HepG2 (cell line): ENCODE data around the gene TACC3. TPM values are rescaled to one million over a fixed set of nuclear protein-coding genes. Genes with fewer than 3 reads are reported as not detected.

Experiments used
- ATAC-seq: fragments of 200-7000 bp; cut with Tn5 transposase; 3 replicates; pipeline ENCODE4 v1.9.1; 2020; ENCODE audit warnings: mild to moderate bottlenecking, moderate library complexity
- BruUV-seq: library from RNA; stranded (reverse); fragments of 400-500 nt; replicated peaks from 2 replicates; lab custom pipeline; 2021; lab: Mats Ljungman, UMichigan
- CTCF ChIA-PET: fragments of 300-600 bp; formaldehyde crosslinking; extraction: SDS; loops from one replicate; lab custom pipeline; 2021; ENCODE audit warnings: low total read pairs, inconsistent platforms, low intra/inter-chr PET ratio; lab: Yijun Ruan, JAX
- POLR2A ChIA-PET: fragments of 350-600 bp; sonication (Branson Sonifier 250); formaldehyde crosslinking; loops from one replicate; lab custom pipeline; 2020; ENCODE audit warnings: antibody characterized with exemption, inconsistent platforms; lab: Yijun Ruan, JAX
- DNase-seq: peaks from one replicate; pipeline ENCODE4 v3.0.0-alpha.2; 2015; ENCODE audit warnings: low spot score
- FAIRE-seq: peaks from 3 replicates; lab custom pipeline; 2011; peaks lifted over from hg19 to GRCh38; lab: Jason Lieb, UNC
- H2AFZ ChIP-seq: one replicate; pipeline ENCODE4 v1.6.1; 2011; ENCODE audit warnings: low read length, inconsistent platforms
- H3K27ac ChIP-seq: fragments of 300-600 bp; 3 replicates; pipeline ENCODE4 v1.8.0; 2011; ENCODE audit warnings: mixed run types, mild to moderate bottlenecking, mixed read lengths, low read length, inconsistent platforms; ENCODE audit not compliant: insufficient read depth; ENCODE audit errors: extremely low read length
- H3K27me3 ChIP-seq, 2 experiments: fragments of 200-600 bp in 1 of 2; 2 replicates in 1 of 2; 3 replicates in 1 of 2; pipeline versions ENCODE4 v1.6.0 to v1.8.0; 2011; ENCODE audit warnings: low read length in 2 of 2, mild to moderate bottlenecking in 2 of 2, moderate library complexity in 2 of 2, inconsistent platforms in 1 of 2; ENCODE audit not compliant: insufficient read depth in 2 of 2, control insufficient read depth in 1 of 2
- H3K36me3 ChIP-seq, 2 experiments: fragments of 200-600 bp in 1 of 2; replicated peaks in 1 of 2; 2 replicates in 1 of 2; 3 replicates in 1 of 2; pipeline versions ENCODE4 v1.5.1 to v1.8.0; 2011; ENCODE audit warnings: low read length in 2 of 2, inconsistent platforms in 1 of 2; ENCODE audit not compliant: insufficient read depth in 2 of 2, control insufficient read depth in 1 of 2
- H3K4me1 ChIP-seq: 2 replicates; pipeline ENCODE4 v1.5.1; 2012; ENCODE audit warnings: low read length, inconsistent platforms; ENCODE audit not compliant: insufficient read depth
- H3K4me2 ChIP-seq: 2 replicates; pipeline ENCODE4 v1.6.0; 2011; ENCODE audit warnings: low read depth, low read length, inconsistent platforms
- H3K4me3 ChIP-seq, 3 experiments: fragments of 200-600 bp in 1 of 3; sonication (generic), shearing (Covaris generic) in 1 of 3; replicated peaks in 1 of 3; 2 replicates each; pipeline ENCODE4 v1.5.1; 2011 to 2016; ENCODE audit warnings: low read length in 3 of 3, inconsistent platforms in 2 of 3, low read depth in 2 of 3, mild to moderate bottlenecking in 2 of 3, control low read depth in 1 of 3, mixed read lengths in 1 of 3; ENCODE audit not compliant: insufficient read depth in 1 of 3
- H3K79me2 ChIP-seq: one replicate; pipeline ENCODE4 v1.6.1; 2011; ENCODE audit warnings: low read length, inconsistent platforms; ENCODE audit not compliant: insufficient read depth
- H3K9ac ChIP-seq: 2 replicates; pipeline ENCODE4 v1.6.0; 2011; ENCODE audit warnings: mild to moderate bottlenecking, low read depth, low read length, inconsistent platforms; ENCODE audit not compliant: insufficient read depth
- H3K9me3 ChIP-seq: 2 replicates; pipeline ENCODE4 v1.5.1; 2012; ENCODE audit warnings: mild to moderate bottlenecking, low read length
- H4K20me1 ChIP-seq: 2 replicates; pipeline ENCODE4 v1.6.0; 2011; ENCODE audit warnings: inconsistent platforms, mild to moderate bottlenecking, low read length, moderate library complexity; ENCODE audit not compliant: insufficient read depth
- ARHGAP35 ChIP-seq: sonication (generic); formaldehyde crosslinking; IDR thresholded peaks from 2 replicates; pipeline ENCODE4 v1.9.0; 2022; ENCODE audit warnings: mild to moderate bottlenecking, inconsistent platforms, moderate library complexity, missing genetic modification reagents, borderline replicate concordance
- ARNTL ChIP-seq: sonication (generic); formaldehyde crosslinking; IDR thresholded peaks from 2 replicates; pipeline ENCODE4 v1.4.0; 2020; ENCODE audit warnings: mild to moderate bottlenecking, missing genetic modification reagents
- MTF1 ChIP-seq: sonication (generic); formaldehyde crosslinking; IDR thresholded peaks from 2 replicates; pipeline ENCODE4 v1.5.0; 2020; ENCODE audit warnings: missing genetic modification reagents
- NFATC3 ChIP-seq: sonication (generic); formaldehyde crosslinking; IDR thresholded peaks from 2 replicates; pipeline ENCODE4 v1.5.1; 2020; ENCODE audit warnings: mild to moderate bottlenecking, missing genetic modification reagents
- SIN3A ChIP-seq: IDR thresholded peaks from 2 replicates; pipeline ENCODE4 v1.6.1; 2011; ENCODE audit warnings: low read depth, mild to moderate bottlenecking, control low read depth, low read length, borderline replicate concordance
- SNAPC4 ChIP-seq: sonication (generic); formaldehyde crosslinking; IDR thresholded peaks from 2 replicates; pipeline ENCODE4 v1.4.0; 2020; ENCODE audit warnings: mild to moderate bottlenecking, missing genetic modification reagents
- XBP1 ChIP-seq: sonication (generic); formaldehyde crosslinking; IDR thresholded peaks from 2 replicates; pipeline ENCODE4 v1.5.0; 2020; ENCODE audit warnings: missing genetic modification reagents
- ZBTB2 ChIP-seq: sonication (generic); formaldehyde crosslinking; IDR thresholded peaks from 2 replicates; pipeline ENCODE4 v1.8.0; 2022; ENCODE audit warnings: low read depth, missing genetic modification reagents
- ZFYVE20 ChIP-seq: sonication (generic); formaldehyde crosslinking; IDR thresholded peaks from 2 replicates; pipeline ENCODE4 v1.8.0; 2023; ENCODE audit warnings: low read depth, mild to moderate bottlenecking, moderate library complexity, missing genetic modification reagents, borderline replicate concordance
- ZNF232 ChIP-seq: sonication (generic); formaldehyde crosslinking; IDR thresholded peaks from 2 replicates; pipeline ENCODE4 v1.4.0; 2020; ENCODE audit warnings: missing genetic modification reagents, borderline replicate concordance
- ZNF430 ChIP-seq: sonication (generic); formaldehyde crosslinking; IDR thresholded peaks from 2 replicates; pipeline ENCODE4 v1.9.0; 2021; ENCODE audit warnings: mild to moderate bottlenecking, missing genetic modification reagents
- ZNF747 ChIP-seq: sonication (generic); formaldehyde crosslinking; IDR thresholded peaks from 2 replicates; pipeline ENCODE4 v1.8.1; 2023; ENCODE audit warnings: missing genetic modification reagents, mild to moderate bottlenecking, borderline replicate concordance
- ZNF782 ChIP-seq: sonication (generic); formaldehyde crosslinking; IDR thresholded peaks from 2 replicates; pipeline ENCODE4 v1.4.0; 2020; ENCODE audit warnings: missing genetic modification reagents, mild to moderate bottlenecking, borderline replicate concordance
- WGBS: methylation state at CpG from one replicate; pipeline ENCODE4 v1.1.6; 2017; ENCODE audit warnings: low lambda C conversion rate; 5-methylcytosine and 5-hydroxymethylcytosine counted together
- in situ Hi-C: cut with HindIII; loops from 2 replicates; pipeline ENCODE4 v1.10.0; 2017; ENCODE audit warnings: low pct_unique_long_range_greater_than_20kb; ENCODE audit not compliant: extremely low pct_ligation_motif_present
- intact Hi-C: fragments of 100-400 bp; cut with micrococcal nuclease; formaldehyde crosslinking; loops from one replicate; pipeline ENCODE4 v1.10.0; 2022; ENCODE audit not compliant: unreplicated experiment
- polyA plus RNA-seq, 8 experiments: library from polyadenylated mRNA; depleted of rRNA in 3 of 8; stranded (reverse) in 7 of 8; unstranded in 1 of 8; fragments of >200 nt; fragmentation: Illumina TruSeq in 4 of 8; extraction: Trizol in 4 of 8; gene quantifications; 2 replicates each; pipeline versions ENCODE4 v1.2.1 to v1.2.3, GENCODE V29; 2011 to 2016; ENCODE audit warnings: low read depth in 4 of 8, missing spikeins in 1 of 8, mixed read lengths in 1 of 8; ENCODE audit not compliant: insufficient read depth in 1 of 8
- total RNA-seq, 5 experiments: library from RNA; depleted of rRNA; stranded (reverse); fragments of >200 nt; fragmentation: Illumina TruSeq; extraction: Trizol; gene quantifications; 2 replicates each; pipeline ENCODE4 v1.2.3, GENCODE V29; 2016; ENCODE audit warnings: low read depth in 1 of 5
- TF ChIP-seq, protein P1 (sequence below): IDR thresholded peaks from 2 replicates; pipeline ENCODE4 v1.6.1; 2016; ENCODE audit warnings: missing genetic modification reagents, missing compliant biosample characterization
- TF ChIP-seq, protein P2 (sequence below): sonication (generic); formaldehyde crosslinking; IDR thresholded peaks from 2 replicates; pipeline ENCODE4 v1.4.0; 2020; ENCODE audit warnings: mild to moderate bottlenecking, missing genetic modification reagents

The TACC3 gene
- total and polyA plus RNA-seq, 2 of the 13 experiments (the other 11 are each of a cell fraction or from before 2014, with no cell fraction given): 20.3 to 21.2 TPM

DNA sequence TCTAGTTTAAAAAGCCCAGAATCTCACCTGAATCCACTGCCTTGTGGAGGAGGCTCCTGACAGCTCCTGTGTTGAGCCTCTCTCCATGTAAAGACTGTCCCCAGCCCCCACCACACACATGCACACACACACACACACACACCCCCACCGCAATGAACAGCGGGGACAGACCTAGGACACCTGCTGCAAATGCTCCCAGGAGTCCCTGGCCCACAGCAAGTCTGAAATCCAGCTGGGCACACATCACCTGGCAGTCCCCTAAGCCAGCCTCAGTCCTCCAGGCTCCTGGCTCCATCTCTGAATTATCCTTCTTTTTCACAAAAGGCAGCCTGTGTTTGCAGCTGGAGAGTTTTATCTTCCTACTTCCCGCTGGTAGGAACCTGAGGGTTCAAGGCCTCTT, 30.6 kb upstream of the TACC3 start (continued):
- TF ChIP-seq XBP1 (CRISPR knock-in tag) (no peak), ZNF232 (no peak), ZFYVE20 (CRISPR knock-in tag) (no peak)
- TF ChIP-seq, all 625 proteins: peak for 0

DNA sequence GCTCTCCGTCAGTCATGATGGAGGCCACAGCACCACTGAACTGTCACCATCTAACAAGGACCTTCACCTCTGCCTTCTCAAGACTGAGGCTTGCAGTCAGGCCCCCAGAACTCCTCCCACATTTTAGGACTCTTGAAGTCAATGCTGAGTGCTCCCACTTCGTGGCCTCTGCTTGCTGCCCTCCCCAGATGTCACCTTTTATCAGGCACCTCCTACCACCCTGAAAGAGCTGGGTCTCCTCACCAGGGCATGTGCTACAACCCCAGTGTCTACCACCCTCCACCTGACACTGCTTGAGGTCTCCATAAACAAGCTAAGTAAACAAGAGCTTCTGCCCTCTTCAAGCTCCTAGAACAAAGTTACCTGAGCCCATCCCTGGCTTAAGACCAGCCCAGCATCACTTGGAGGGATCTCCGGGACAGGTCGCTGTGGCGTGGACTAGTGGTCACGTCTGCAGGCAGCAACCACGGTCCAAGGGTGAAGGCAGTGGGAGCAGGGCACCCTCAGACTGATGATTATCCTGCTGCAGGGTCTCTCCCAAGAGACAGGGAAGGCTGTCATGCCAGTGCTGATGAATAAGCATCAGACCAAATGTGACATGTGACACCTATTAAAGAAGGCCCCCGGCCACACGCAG, 29.5 kb upstream of the TACC3 start:
- H3K9ac ChIP-seq: no peak overlapping the region
- no peaks in the 10 kb centered on the region for H3K4me1 ChIP-seq
- FAIRE-seq (no peak), ATAC-seq (no peak), DNase-seq (no peak)
- no peaks in the 10 kb centered on the region for H3K27me3 ChIP-seq
- H3K4me3 ChIP-seq: no peak overlapping the region
- no peaks in the 10 kb centered on the region for H3K9me3 ChIP-seq
- H3K79me2 ChIP-seq: no peaks in the 10 kb centered on the region
- H4K20me1 ChIP-seq: peaks cover 2% of the 10 kb centered on the region; the same call in 1 of the 2 replicates
- H3K4me2 ChIP-seq: no peak overlapping the region
- ChIA-PET POLR2A (interaction anchor here (1.2 kb wide), 1 partner anchor 17 kb away, joined by 3 read pairs; no protein-coding TSS in a partner anchor), CTCF (interaction anchor here (2.5 kb wide), 1 partner anchor 38 kb away, joined by 15 read pairs; no protein-coding TSS in a partner anchor)
- WGBS: 75% methylated on average over 4 of the region's 9 CpGs
- H2AFZ ChIP-seq: no peak overlapping the region
- in situ Hi-C loops: loop anchor here (5.0 kb wide), 1 partner anchor 35 kb away; no protein-coding TSS in a partner anchor
- H3K36me3 ChIP-seq: peaks cover 16 to 56% of the 10 kb centered on the region in 2 experiments
- BruUV-seq: no TSS peak
- H3K27ac ChIP-seq: no peak overlapping the region
- intact Hi-C loops: no loop called here
- TF ChIP-seq MTF1 (CRISPR knock-in tag) (no peak), ARHGAP35 (no peak), ARNTL (CRISPR knock-in tag) (no peak), ZNF430 (CRISPR knock-in tag) (no peak), ZNF747 (CRISPR knock-in tag) (no peak), SNAPC4 (CRISPR knock-in tag) (no peak), SIN3A (no peak), ZNF782 (CRISPR knock-in tag) (no peak), NFATC3 (CRISPR knock-in tag) (no peak), ZBTB2 (CRISPR knock-in tag) (no peak)
- TF ChIP-seq, protein P1, sequence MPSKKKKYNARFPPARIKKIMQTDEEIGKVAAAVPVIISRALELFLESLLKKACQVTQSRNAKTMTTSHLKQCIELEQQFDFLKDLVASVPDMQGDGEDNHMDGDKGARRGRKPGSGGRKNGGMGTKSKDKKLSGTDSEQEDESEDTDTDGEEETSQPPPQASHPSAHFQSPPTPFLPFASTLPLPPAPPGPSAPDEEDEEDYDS (CRISPR knock-in tag): no peak
- TF ChIP-seq, protein P2, sequence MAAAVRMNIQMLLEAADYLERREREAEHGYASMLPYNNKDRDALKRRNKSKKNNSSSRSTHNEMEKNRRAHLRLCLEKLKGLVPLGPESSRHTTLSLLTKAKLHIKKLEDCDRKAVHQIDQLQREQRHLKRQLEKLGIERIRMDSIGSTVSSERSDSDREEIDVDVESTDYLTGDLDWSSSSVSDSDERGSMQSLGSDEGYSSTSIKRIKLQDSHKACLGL: no peak
